Loucy (cell line): ENCODE measurements around the gene FGF21.

Experiments
- H2AFZ ChIP-seq: fragments of 200-600 bp; sonication (generic); 2 replicates; pipeline ENCODE4 v1.6.0; 2016; ENCODE audit warnings: antibody characterized with exemption, mild to moderate bottlenecking, low read length, moderate library complexity
- H3F3A ChIP-seq: fragments of 200-600 bp; 2 replicates; pipeline ENCODE4 v1.6.0; 2016; ENCODE audit warnings: antibody characterized with exemption, low read depth, mild to moderate bottlenecking
- H3K27me3 ChIP-seq: fragments of 200-600 bp; sonication (generic); 2 replicates; pipeline ENCODE4 v1.6.1; 2014; ENCODE audit warnings: low read length, mild to moderate bottlenecking; ENCODE audit not compliant: insufficient read depth, poor library complexity, severe bottlenecking
- H3K36me3 ChIP-seq: fragments of 200-600 bp; sonication (generic); 2 replicates; pipeline ENCODE4 v1.6.1; 2016; ENCODE audit warnings: low read length; ENCODE audit not compliant: insufficient read depth
- H3K4me1 ChIP-seq: fragments of 200-600 bp; sonication (generic); 2 replicates; pipeline ENCODE4 v1.5.1; 2014; ENCODE audit warnings: low read length, mild to moderate bottlenecking; ENCODE audit not compliant: insufficient read depth, poor library complexity, severe bottlenecking
- H3K4me2 ChIP-seq: fragments of 200-600 bp; sonication (generic); 2 replicates; pipeline ENCODE4 v1.6.0; 2014; ENCODE audit warnings: antibody characterized with exemption, low read length, low read depth, mild to moderate bottlenecking; ENCODE audit not compliant: poor library complexity, severe bottlenecking
- H3K4me3 ChIP-seq: fragments of 200-600 bp; sonication (generic); 2 replicates; pipeline ENCODE4 v1.5.1; 2014; ENCODE audit warnings: low read length, mild to moderate bottlenecking, mixed read lengths; ENCODE audit not compliant: poor library complexity, severe bottlenecking
- H3K79me2 ChIP-seq: fragments of 200-600 bp; sonication (generic); 2 replicates; pipeline ENCODE4 v1.6.1; 2014; ENCODE audit warnings: low read length; ENCODE audit not compliant: insufficient read depth
- H3K9ac ChIP-seq: fragments of 200-600 bp; sonication (generic); 2 replicates; pipeline ENCODE4 v1.6.0; 2014; ENCODE audit warnings: mild to moderate bottlenecking, low read depth, low read length, moderate library complexity; ENCODE audit not compliant: poor library complexity, severe bottlenecking
- H3K9me2 ChIP-seq: fragments of 200-600 bp; sonication (generic); replicated peaks from 2 replicates; pipeline ENCODE4 v1.6.1; 2016; ENCODE audit warnings: low read depth, low read length, mixed read lengths
- H3K9me3 ChIP-seq: fragments of 200-600 bp; sonication (generic); 2 replicates; pipeline ENCODE4 v1.6.1; 2014; ENCODE audit warnings: mild to moderate bottlenecking, antibody characterized with exemption, low read length, low read depth; ENCODE audit not compliant: insufficient read depth
- H4K20me1 ChIP-seq: fragments of 200-600 bp; sonication (generic); 2 replicates; pipeline ENCODE4 v1.6.0; 2014; ENCODE audit warnings: antibody characterized with exemption, low read length, mild to moderate bottlenecking; ENCODE audit not compliant: insufficient read depth, poor library complexity, severe bottlenecking
- CTCF ChIP-seq: fragments of 200-600 bp; sonication (generic); conservative IDR thresholded peaks from 2 replicates; pipeline ENCODE4 v1.5.1; 2014; ENCODE audit warnings: mild to moderate bottlenecking, antibody characterized with exemption, low read length
- EZH2phosphoT487 ChIP-seq: fragments of 200-600 bp; IDR thresholded peaks from 2 replicates; pipeline ENCODE4 v1.6.1; 2018; ENCODE audit warnings: antibody characterized with exemption, mild to moderate bottlenecking, moderate library complexity, borderline replicate concordance

FGF21 gene

GRCh38 chr19:48794291-48794690 is 39.0 kb downstream of the FGF21 start:
- H3K9ac ChIP-seq: peak overlapping the region; percentile 49
- H3K4me2 ChIP-seq: no peak overlapping the region

DNA sequence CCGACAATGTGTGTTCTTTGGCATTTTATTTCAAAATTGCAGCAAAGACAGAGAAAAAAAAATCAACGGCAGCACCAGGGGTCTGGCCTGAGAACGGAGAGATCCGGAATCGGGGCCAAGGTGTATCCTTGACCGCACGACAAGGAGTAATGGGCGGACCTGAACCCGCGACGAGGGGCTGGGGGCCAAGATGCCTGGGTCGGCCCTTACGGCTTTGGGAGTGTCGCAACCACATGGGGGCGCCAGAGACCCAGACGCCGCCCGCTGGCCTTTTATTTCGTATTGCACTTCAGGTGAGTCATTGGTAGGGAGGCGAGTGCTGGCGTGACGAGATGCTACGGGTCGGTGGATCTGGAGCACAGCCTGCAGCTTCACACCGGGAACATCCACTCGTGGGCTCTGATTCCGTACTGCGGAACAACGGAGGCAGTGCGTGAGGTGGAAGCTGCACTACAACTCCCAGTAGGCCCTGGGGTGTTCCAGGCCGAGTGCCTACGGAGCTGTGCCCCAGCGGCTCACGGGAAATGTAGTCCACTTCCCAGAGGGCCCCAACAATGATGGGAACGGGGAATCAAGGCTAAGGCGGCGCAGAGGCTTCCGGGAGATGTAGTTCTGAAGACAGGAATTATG is 39.8 kb downstream of the FGF21 start:
- peak overlapping the region; percentile 81 for H2AFZ ChIP-seq
- H3K9me2 ChIP-seq: no peaks in the 10 kb centered on the region
- H3F3A ChIP-seq: no peaks in the 10 kb centered on the region
- H3K4me2 ChIP-seq: peak overlapping the region; percentile 41
- no peaks in the 10 kb centered on the region for H3K27me3 ChIP-seq
- no peaks in the 10 kb centered on the region for H3K9me3 ChIP-seq
- no peak for TF ChIP-seq EZH2phosphoT487
- peak; percentile 98 for TF ChIP-seq CTCF
- H3K79me2 ChIP-seq: no peaks in the 10 kb centered on the region
- peaks cover 9% of the 10 kb centered on the region for H3K4me1 ChIP-seq
- H3K9ac ChIP-seq: peak overlapping the region; percentile 49
- no peaks in the 10 kb centered on the region for H4K20me1 ChIP-seq
- peak overlapping the region; percentile 71 for H3K4me3 ChIP-seq
- H3K36me3 ChIP-seq: no peaks in the 10 kb centered on the region

More at GRCh38 chr19:48794291-48794690, 39.0 kb downstream of the FGF21 start:
- H3K79me2 ChIP-seq: no peaks in the 10 kb centered on the region
- H2AFZ ChIP-seq: no peak overlapping the region
- TF ChIP-seq CTCF (no peak), EZH2phosphoT487 (no peak)
- H3K9me2 ChIP-seq: no peaks in the 10 kb centered on the region
- H3F3A ChIP-seq: no peaks in the 10 kb centered on the region
- H3K9me3 ChIP-seq: no peaks in the 10 kb centered on the region
- no peaks in the 10 kb centered on the region for H3K27me3 ChIP-seq
- H4K20me1 ChIP-seq: no peaks in the 10 kb centered on the region
- no peaks in the 10 kb centered on the region for H3K36me3 ChIP-seq
- H3K4me3 ChIP-seq: no peak overlapping the region
- H3K4me1 ChIP-seq: peaks cover 6% of the 10 kb centered on the region

DNA sequence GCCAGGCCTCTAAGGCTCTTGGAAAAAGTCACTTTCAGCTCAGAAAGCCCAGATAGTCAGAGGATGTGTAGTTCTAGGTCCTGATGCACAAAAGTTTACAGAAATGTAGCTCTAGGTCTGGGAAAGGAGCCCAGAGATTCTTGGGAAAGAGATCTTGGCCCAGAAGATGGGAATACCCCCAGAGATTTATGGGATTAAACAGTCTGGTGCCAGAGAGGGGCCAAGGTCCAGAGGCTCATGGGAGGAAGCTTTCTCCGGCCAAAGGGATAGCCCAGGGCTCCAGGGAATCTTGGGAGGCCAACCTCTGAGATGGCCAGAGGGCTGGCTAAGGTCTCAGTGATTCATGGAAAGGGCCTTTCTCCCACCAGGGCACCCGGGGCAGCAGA is 40.4 kb downstream of the FGF21 start:
- peaks cover 9% of the 10 kb centered on the region for H3K4me1 ChIP-seq
- no peak overlapping the region for H2AFZ ChIP-seq
- no peaks in the 10 kb centered on the region for H4K20me1 ChIP-seq
- no peaks in the 10 kb centered on the region for H3K79me2 ChIP-seq
- no peaks in the 10 kb centered on the region for H3K9me3 ChIP-seq
- no peaks in the 10 kb centered on the region for H3K27me3 ChIP-seq
- H3K4me2 ChIP-seq: no peak overlapping the region
- no peak for TF ChIP-seq EZH2phosphoT487
- TF ChIP-seq CTCF: no peak
- no peaks in the 10 kb centered on the region for H3K36me3 ChIP-seq
- H3K4me3 ChIP-seq: no peak overlapping the region
- no peak overlapping the region for H3K9ac ChIP-seq
- no peaks in the 10 kb centered on the region for H3F3A ChIP-seq
- no peaks in the 10 kb centered on the region for H3K9me2 ChIP-seq
